Stimulated activated CD4-positive, alpha-beta T cell treated with anti-CD3 and anti-CD28 coated beads, TNF-alpha, amount 100 ng/mL, for 48 hours (primary cell): ENCODE results near the gene GOT1.

Source experiments
- DNase-seq, 3 donors: peaks; one replicate each; pipeline ENCODE4 v3.0.0-alpha.2; 2020; ENCODE audit warnings: low read depth in 3 of 3

GOT1 gene

GRCh38 chr10:99360934-99361333 lies 69.5 kb downstream of the GOT1 start:
- DNase-seq: no peak

- DNase-seq: no peak
These were observed 72.3 kb downstream of the GOT1 start for GRCh38 chr10:99358101-99358500.

GRCh38 chr10:99357691-99358090 lies 72.7 kb downstream of the GOT1 start:
- no peak for DNase-seq

- no peak for DNase-seq
These were observed 77.2 kb downstream of the GOT1 start for GRCh38 chr10:99353182-99353581.

GRCh38 chr10:99347672-99348071 lies 82.8 kb downstream of the GOT1 start:
- DNase-seq: no peak
